ENCODE measurements around the gene FFAR3.

- TF ChIP-seq CTCF (IDR thresholded peaks at IDR 0.05) = peak; percentile 54 to 94 (median 89)
- no peak for TF ChIP-seq POLR2A (IDR thresholded peaks at IDR 0.05)
Observed at GRCh38 chr19:35352448-35353304, 5.6 kb upstream of the FFAR3 start.

All from body of pancreas (tissue), 4 donors.